ENCODE measurements around the gene UQCC2.
A peak's percentile ranks its signal among the peaks of the same experiment; 100 is the strongest.

The UQCC2 gene

GRCh38 chr6:33708516-33709204 is 2.8 kb downstream of the UQCC2 start:
- no peak overlapping the region for H3K4me3 ChIP-seq (ENCODE audit: low read depth, low read length)
- TF ChIP-seq CTCF (IDR thresholded peaks at IDR 0.05; ENCODE audit: insufficient read depth, low read depth, low read length, missing control alignments) = no peak

GRCh38 chr6:33707771-33708170 is 3.7 kb downstream of the UQCC2 start:
- no peak overlapping the region for H3K4me3 ChIP-seq (ENCODE audit: low read depth, low read length)
- no peak for TF ChIP-seq CTCF (IDR thresholded peaks at IDR 0.05; ENCODE audit: insufficient read depth, low read depth, low read length, missing control alignments)
- DNase-seq (ENCODE audit: low read depth) = no peak

More at GRCh38 chr6:33708516-33709204, 2.8 kb downstream of the UQCC2 start:
- no peak for DNase-seq (ENCODE audit: low read depth)

GRCh38 chr6:33705955-33706725 is 5.4 kb downstream of the UQCC2 start:
- no peak for TF ChIP-seq CTCF (IDR thresholded peaks at IDR 0.05; ENCODE audit: insufficient read depth, low read depth, low read length, missing control alignments)
- H3K4me3 ChIP-seq (ENCODE audit: low read depth, low read length) = no peak overlapping the region
- DNase-seq (ENCODE audit: low read depth) = no peak

GRCh38 chr6:33705268-33705885 is 6.1 kb downstream of the UQCC2 start:
- no peak overlapping the region for H3K4me3 ChIP-seq (ENCODE audit: low read depth, low read length)

GRCh38 chr6:33704215-33705066 is 7.1 kb downstream of the UQCC2 start:
- DNase-seq (ENCODE audit: low read depth) = no peak
- TF ChIP-seq CTCF (IDR thresholded peaks at IDR 0.05; ENCODE audit: insufficient read depth, low read depth, low read length, missing control alignments) = no peak
- no peak overlapping the region for H3K4me3 ChIP-seq (ENCODE audit: low read depth, low read length)

More at GRCh38 chr6:33705268-33705885, 6.1 kb downstream of the UQCC2 start:
- no peak for TF ChIP-seq CTCF (IDR thresholded peaks at IDR 0.05; ENCODE audit: insufficient read depth, low read depth, low read length, missing control alignments)
- DNase-seq (ENCODE audit: low read depth) = no peak

GRCh38 chr6:33702345-33702977 is 9.0 kb downstream of the UQCC2 start:
- TF ChIP-seq CTCF (IDR thresholded peaks at IDR 0.05; ENCODE audit: insufficient read depth, low read depth, low read length, missing control alignments) = peak; percentile 58
- H3K4me3 ChIP-seq (ENCODE audit: low read depth, low read length) = no peak overlapping the region
- peak; percentile 67 for DNase-seq (ENCODE audit: low read depth)

All from GM12865 (cell line).